Esophagus squamous epithelium (tissue), 5 donors: Measurements from ENCODE around the gene AAGAB. TPM values are rescaled to one million over a fixed set of nuclear protein-coding genes. Genes with fewer than 3 reads are reported as not detected.

Source experiments
- DNase-seq: peaks from one replicate; lab custom pipeline; 2025; lab: John Stamatoyannopoulos, UW
- H3K27ac ChIP-seq, 4 donors: fragments of 200-600 bp; sonication (generic); one replicate each; pipeline ENCODE4 v1.5.1; 2016 to 2019; ENCODE audit warnings: mild to moderate bottlenecking in 1 of 4
- H3K27me3 ChIP-seq, 4 donors: fragments of 200-600 bp; sonication (generic); 1 replicate in 3 of 4; 2 replicates in 1 of 4; pipeline versions ENCODE4 v1.5.1 to v1.6.0; 2017 to 2021; ENCODE audit warnings: antibody characterized with exemption in 1 of 4
- H3K36me3 ChIP-seq, 3 donors: fragments of 200-600 bp; sonication (generic); one replicate each; pipeline ENCODE4 v1.5.1; 2016 to 2019
- H3K4me1 ChIP-seq, 3 donors: fragments of 200-600 bp; sonication (generic); one replicate each; pipeline ENCODE4 v1.5.1; 2017 to 2019
- H3K4me3 ChIP-seq, 4 donors: fragments of 200-600 bp; sonication (generic); 1 replicate in 3 of 4; 2 replicates in 1 of 4; pipeline ENCODE4 v1.5.1; 2016 to 2019; ENCODE audit warnings: mild to moderate bottlenecking in 2 of 4, moderate library complexity in 1 of 4
- H3K9me3 ChIP-seq, 3 donors: fragments of 200-600 bp; sonication (generic); one replicate each; pipeline ENCODE4 v1.5.1; 2016 to 2019
- POLR2A ChIP-seq, 4 donors: fragments of 450-650 bp; IDR thresholded peaks; one replicate each; pipeline ENCODE4 v1.6.1; 2017; ENCODE audit warnings: antibody characterized with exemption in 4 of 4, mild to moderate bottlenecking in 4 of 4, moderate library complexity in 3 of 4
- WGBS, 2 donors: methylation state at CpG; one replicate each; pipeline ENCODE4 v1.1.5; 2018; 5-methylcytosine and 5-hydroxymethylcytosine counted together
- intact Hi-C: fragments of 100-400 bp; cut with DNase I; formaldehyde crosslinking; loops from one replicate; pipeline ENCODE4 v1.15.0; 2022
- total RNA-seq, 4 donors: library from RNA; depleted of rRNA; stranded (reverse); fragments of >200 nt; gene quantifications; one replicate each; pipeline ENCODE4 v1.1.0, GENCODE V29; 2016
- TF ChIP-seq, protein P1 (sequence below), 6 experiments: fragments of 450-650 bp in 4 of 6; fragments of 200-600 bp in 2 of 6; sonication (generic) in 2 of 6; IDR thresholded peaks; one replicate each; pipeline ENCODE4 v1.5.1; 2016 to 2019; ENCODE audit warnings: antibody characterized with exemption in 6 of 6, mild to moderate bottlenecking in 4 of 6, moderate library complexity in 4 of 6
- donor health status: DM: yes; HTN: yes; CAD: no.

Gene AAGAB
- total RNA-seq, 4 donors from 2014 or later = 16.7 to 35.6 (median 31.4) TPM

DNA sequence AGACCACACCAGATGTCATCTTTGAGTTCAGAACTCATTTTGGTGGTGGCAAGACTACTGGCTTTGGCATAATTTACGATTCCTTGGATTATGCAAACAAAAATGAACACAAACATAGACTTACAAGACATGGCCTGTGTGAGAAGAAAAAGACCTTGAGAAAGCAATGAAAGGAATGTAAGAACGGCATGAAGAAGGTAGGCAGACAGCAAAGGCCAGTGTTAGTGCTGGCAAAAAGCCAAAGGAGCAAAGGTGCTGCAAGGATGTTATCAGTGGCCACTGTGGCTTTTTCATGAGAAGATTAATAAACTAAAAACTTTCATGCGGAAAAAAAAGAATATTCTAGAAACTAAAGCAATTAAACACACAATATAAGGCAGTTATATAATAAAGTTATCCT lies 21.9 kb downstream of the AAGAB start:
- no peak for DNase-seq

DNA sequence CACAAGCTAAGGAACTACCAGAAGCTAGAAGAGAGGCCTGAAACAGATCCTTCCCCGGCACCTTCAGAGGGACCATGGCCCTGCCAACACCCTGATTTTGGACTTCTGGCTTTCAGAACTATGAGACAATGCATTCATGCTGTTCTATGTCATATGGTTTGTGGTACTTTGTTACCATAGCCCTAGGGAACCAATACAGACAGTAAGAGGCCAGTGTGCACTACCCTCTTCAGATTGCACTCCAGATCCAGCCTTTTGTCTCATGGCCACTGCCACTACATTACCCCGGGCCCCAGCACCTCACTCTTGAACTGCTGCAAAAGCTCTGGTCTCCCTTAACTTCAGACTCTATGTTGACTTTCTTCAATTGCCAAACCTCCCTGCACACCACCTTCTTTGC lies 24.0 kb downstream of the AAGAB start:
- no peak for TF ChIP-seq POLR2A (IDR thresholded peaks at IDR 0.05)
- TF ChIP-seq, protein P1, sequence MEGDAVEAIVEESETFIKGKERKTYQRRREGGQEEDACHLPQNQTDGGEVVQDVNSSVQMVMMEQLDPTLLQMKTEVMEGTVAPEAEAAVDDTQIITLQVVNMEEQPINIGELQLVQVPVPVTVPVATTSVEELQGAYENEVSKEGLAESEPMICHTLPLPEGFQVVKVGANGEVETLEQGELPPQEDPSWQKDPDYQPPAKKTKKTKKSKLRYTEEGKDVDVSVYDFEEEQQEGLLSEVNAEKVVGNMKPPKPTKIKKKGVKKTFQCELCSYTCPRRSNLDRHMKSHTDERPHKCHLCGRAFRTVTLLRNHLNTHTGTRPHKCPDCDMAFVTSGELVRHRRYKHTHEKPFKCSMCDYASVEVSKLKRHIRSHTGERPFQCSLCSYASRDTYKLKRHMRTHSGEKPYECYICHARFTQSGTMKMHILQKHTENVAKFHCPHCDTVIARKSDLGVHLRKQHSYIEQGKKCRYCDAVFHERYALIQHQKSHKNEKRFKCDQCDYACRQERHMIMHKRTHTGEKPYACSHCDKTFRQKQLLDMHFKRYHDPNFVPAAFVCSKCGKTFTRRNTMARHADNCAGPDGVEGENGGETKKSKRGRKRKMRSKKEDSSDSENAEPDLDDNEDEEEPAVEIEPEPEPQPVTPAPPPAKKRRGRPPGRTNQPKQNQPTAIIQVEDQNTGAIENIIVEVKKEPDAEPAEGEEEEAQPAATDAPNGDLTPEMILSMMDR (IDR thresholded peaks at IDR 0.05) = no peak
- no peak overlapping the region for H3K27ac ChIP-seq
- no peak for DNase-seq
- no peaks in the 10 kb centered on the region for H3K27me3 ChIP-seq
- no peaks in the 10 kb centered on the region for H3K9me3 ChIP-seq
- intact Hi-C loops = no loop called here
- peaks cover 0 to 8% (median 0%) of the 10 kb centered on the region in 3 donors for H3K4me1 ChIP-seq
- whole genome bisulfite sequencing, 2 donors = 95 to 100% methylated on average over 2 of the region's 2 CpGs
- no peak overlapping the region for H3K4me3 ChIP-seq
- peaks cover 0 to 85% (median 7%) of the 10 kb centered on the region in 3 donors for H3K36me3 ChIP-seq

More for the DNA sequence above, 21.9 kb downstream of the AAGAB start:
- Histone ChIP-seq H3K4me3 (no peak overlapping the region), H3K9me3 (no peaks in the 10 kb centered on the region), H3K4me1 (no peaks in the 10 kb centered on the region), H3K27ac (no peak overlapping the region), H3K36me3 (peaks cover 0 to 88% (median 7%) of the 10 kb centered on the region in 3 donors), H3K27me3 (no peaks in the 10 kb centered on the region)
- 67 to 88% methylated on average over 3 of the region's 3 CpGs for WGBS, 2 donors
- TF ChIP-seq, protein P1 (IDR thresholded peaks at IDR 0.05) = no peak
- TF ChIP-seq POLR2A (IDR thresholded peaks at IDR 0.05) = no peak
- intact Hi-C loops = no loop called here

DNA sequence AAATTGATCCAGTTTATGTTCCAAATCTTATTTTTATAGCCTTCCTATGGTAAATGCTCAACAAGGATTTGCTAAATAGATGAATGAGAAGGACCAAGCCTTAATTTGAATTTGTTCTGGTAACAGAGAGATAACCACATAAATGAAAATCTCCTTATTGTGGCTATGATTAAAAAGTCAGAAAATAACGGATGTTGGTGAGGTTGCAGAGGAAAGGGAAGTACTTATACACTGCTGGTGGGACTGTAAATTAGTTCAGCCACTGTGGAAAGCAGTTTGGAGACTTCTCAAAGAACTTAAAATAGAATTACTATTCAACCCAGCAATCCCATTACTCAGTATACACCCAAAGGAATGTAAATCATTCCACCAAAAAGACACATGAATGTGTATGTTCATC lies 26.2 kb downstream of the AAGAB start:
- peaks cover 0 to 64% (median 0%) of the 10 kb centered on the region in 3 donors for H3K36me3 ChIP-seq
- no peak for TF ChIP-seq POLR2A (IDR thresholded peaks at IDR 0.05)
- TF ChIP-seq, protein P1 (IDR thresholded peaks at IDR 0.05) = no peak

DNA sequence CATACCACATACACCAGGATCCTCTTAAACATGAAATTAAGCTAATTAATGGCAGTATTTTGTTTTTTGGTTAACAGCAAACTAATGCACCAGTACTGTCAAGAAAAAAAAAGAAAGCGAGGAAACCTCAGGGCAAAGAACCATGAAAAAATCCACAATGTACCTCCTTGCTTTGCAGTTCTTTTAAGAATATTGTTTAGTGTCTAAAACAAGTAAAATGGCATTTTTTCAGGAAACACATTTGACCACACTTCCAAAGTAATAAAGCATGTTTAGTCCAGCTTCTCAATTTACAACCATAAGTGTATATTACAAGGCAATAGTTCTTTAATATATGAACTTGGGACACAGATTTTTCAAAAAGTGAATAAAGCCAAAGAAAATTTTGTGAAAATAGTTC lies 26.6 kb downstream of the AAGAB start:
- H3K9me3 ChIP-seq = no peaks in the 10 kb centered on the region
- WGBS, 2 donors = 95 to 100% methylated on average over 1 of the region's 1 CpG
- TF ChIP-seq, protein P1 (IDR thresholded peaks at IDR 0.05) = no peak
- TF ChIP-seq POLR2A (IDR thresholded peaks at IDR 0.05) = no peak
- H3K4me3 ChIP-seq = no peak overlapping the region
- no peak overlapping the region for H3K27ac ChIP-seq
- intact Hi-C loops = no loop called here
- peaks cover 0 to 59% (median 0%) of the 10 kb centered on the region in 3 donors for H3K36me3 ChIP-seq
- DNase-seq = no peak
- H3K4me1 ChIP-seq = peaks cover 0 to 32% (median 1%) of the 10 kb centered on the region in 3 donors
- no peaks in the 10 kb centered on the region for H3K27me3 ChIP-seq

More for the DNA sequence above, 26.2 kb downstream of the AAGAB start:
- DNase-seq = no peak
- WGBS, 2 donors = 60 to 67% methylated on average over 1 of the region's 1 CpG
- Histone ChIP-seq H3K27ac (no peak overlapping the region), H3K4me1 (peaks cover 0 to 28% (median 0%) of the 10 kb centered on the region in 3 donors), H3K27me3 (no peaks in the 10 kb centered on the region), H3K4me3 (no peak overlapping the region), H3K9me3 (no peaks in the 10 kb centered on the region)
- intact Hi-C loops = no loop called here

DNA sequence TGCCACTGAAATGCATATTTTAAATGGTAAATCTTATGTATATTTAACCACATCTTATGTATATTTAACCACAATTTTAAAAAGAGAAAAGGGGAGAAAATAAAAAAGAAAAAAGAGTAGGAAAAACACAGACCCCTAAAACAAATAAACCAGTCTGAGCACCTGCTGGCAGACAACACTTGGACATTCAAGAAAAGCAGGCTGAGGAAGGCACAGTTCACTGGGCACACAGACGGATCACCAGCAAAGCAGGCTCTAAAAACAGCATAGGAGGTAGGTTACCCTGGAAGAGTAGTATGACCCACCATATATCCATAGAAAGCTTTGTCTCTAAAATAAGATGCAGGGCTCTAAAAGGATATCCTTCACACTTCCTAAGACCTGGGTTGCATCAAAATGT lies 27.0 kb downstream of the AAGAB start:
- Histone ChIP-seq H3K27ac (no peak overlapping the region), H3K36me3 (peaks cover 0 to 55% (median 0%) of the 10 kb centered on the region in 3 donors), H3K4me3 (no peak overlapping the region), H3K9me3 (no peaks in the 10 kb centered on the region), H3K27me3 (no peaks in the 10 kb centered on the region), H3K4me1 (peaks cover 0 to 37% (median 5%) of the 10 kb centered on the region in 3 donors)
- 58 to 86% methylated on average over 1 of the region's 1 CpG for WGBS, 2 donors
- DNase-seq = no peak
- no peak for TF ChIP-seq POLR2A (IDR thresholded peaks at IDR 0.05)
- TF ChIP-seq, protein P1 (IDR thresholded peaks at IDR 0.05) = no peak
- intact Hi-C loops = no loop called here
